ENCODE measurements around the gene SPATA46.

DNA sequence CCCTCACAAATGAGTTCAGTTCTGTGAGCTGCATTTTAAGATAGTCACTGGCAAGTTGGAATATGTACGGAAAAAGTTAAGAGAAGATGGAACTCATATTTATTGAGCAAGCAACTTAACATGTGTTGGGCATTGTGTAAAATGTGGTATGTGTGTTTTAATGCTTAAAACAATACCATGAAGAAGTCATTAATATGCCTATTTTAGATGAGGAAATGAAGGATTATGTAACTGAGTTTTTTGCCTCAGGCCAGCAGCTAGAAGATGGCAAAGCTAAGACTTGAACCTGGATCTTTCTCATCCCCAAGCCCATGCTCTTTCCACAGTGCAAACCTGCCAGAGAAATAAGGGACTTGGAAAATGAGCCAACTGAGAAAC is 48.9 kb downstream of the SPATA46 start:
- TF ChIP-seq SMC3 (IDR thresholded peaks at IDR 0.05; ENCODE audit: low read depth, low read length) (no peak), RCOR1 (IDR thresholded peaks at IDR 0.05; ENCODE audit: low read length) (no peak), EZH2phosphoT487 (IDR thresholded peaks at IDR 0.05; ENCODE audit: borderline replicate concordance, low read depth) (no peak), RFX5 (IDR thresholded peaks at IDR 0.05; ENCODE audit: low read length) (no peak), POLR2AphosphoS5 (IDR thresholded peaks at IDR 0.05; ENCODE audit: low read depth, low read length) (no peak), YY1 (IDR thresholded peaks at IDR 0.05; ENCODE audit: low read depth) (no peak), EP300 (IDR thresholded peaks at IDR 0.05; ENCODE audit: borderline replicate concordance in 1 of 2, low read depth in 1 of 2, low read length in 1 of 2) (no peak), GATA2 (CRISPR knock-in tag; IDR thresholded peaks at IDR 0.05) (no peak), CHD2 (IDR thresholded peaks at IDR 0.05; ENCODE audit: low read length, partially characterized antibody) (no peak)
- TF ChIP-seq, protein P1, sequence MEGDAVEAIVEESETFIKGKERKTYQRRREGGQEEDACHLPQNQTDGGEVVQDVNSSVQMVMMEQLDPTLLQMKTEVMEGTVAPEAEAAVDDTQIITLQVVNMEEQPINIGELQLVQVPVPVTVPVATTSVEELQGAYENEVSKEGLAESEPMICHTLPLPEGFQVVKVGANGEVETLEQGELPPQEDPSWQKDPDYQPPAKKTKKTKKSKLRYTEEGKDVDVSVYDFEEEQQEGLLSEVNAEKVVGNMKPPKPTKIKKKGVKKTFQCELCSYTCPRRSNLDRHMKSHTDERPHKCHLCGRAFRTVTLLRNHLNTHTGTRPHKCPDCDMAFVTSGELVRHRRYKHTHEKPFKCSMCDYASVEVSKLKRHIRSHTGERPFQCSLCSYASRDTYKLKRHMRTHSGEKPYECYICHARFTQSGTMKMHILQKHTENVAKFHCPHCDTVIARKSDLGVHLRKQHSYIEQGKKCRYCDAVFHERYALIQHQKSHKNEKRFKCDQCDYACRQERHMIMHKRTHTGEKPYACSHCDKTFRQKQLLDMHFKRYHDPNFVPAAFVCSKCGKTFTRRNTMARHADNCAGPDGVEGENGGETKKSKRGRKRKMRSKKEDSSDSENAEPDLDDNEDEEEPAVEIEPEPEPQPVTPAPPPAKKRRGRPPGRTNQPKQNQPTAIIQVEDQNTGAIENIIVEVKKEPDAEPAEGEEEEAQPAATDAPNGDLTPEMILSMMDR (IDR thresholded peaks at IDR 0.05) = no peak
- TF ChIP-seq, protein P2, sequence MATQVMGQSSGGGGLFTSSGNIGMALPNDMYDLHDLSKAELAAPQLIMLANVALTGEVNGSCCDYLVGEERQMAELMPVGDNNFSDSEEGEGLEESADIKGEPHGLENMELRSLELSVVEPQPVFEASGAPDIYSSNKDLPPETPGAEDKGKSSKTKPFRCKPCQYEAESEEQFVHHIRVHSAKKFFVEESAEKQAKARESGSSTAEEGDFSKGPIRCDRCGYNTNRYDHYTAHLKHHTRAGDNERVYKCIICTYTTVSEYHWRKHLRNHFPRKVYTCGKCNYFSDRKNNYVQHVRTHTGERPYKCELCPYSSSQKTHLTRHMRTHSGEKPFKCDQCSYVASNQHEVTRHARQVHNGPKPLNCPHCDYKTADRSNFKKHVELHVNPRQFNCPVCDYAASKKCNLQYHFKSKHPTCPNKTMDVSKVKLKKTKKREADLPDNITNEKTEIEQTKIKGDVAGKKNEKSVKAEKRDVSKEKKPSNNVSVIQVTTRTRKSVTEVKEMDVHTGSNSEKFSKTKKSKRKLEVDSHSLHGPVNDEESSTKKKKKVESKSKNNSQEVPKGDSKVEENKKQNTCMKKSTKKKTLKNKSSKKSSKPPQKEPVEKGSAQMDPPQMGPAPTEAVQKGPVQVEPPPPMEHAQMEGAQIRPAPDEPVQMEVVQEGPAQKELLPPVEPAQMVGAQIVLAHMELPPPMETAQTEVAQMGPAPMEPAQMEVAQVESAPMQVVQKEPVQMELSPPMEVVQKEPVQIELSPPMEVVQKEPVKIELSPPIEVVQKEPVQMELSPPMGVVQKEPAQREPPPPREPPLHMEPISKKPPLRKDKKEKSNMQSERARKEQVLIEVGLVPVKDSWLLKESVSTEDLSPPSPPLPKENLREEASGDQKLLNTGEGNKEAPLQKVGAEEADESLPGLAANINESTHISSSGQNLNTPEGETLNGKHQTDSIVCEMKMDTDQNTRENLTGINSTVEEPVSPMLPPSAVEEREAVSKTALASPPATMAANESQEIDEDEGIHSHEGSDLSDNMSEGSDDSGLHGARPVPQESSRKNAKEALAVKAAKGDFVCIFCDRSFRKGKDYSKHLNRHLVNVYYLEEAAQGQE (IDR thresholded peaks at IDR 0.05; ENCODE audit: low read depth, low read length) = no peak
